Activated B cell treated with CpG ODN at 0.5 μM for 24 hours (primary cell): ENCODE measurements around the gene PREP. TPM values are rescaled to one million over a fixed set of nuclear protein-coding genes. Genes with fewer than 3 reads are reported as not detected.

Experiments used
- ATAC-seq: fragments of 200-7000 bp; cut with Tn5 transposase; one replicate; pipeline ENCODE4 v1.10.0; 2021; ENCODE audit warnings: low read depth, mild to moderate bottlenecking, moderate library complexity
- CTCF ChIA-PET: fragments of 350-600 bp; sonication (Branson Sonifier 250); formaldehyde crosslinking; loops from one replicate; lab custom pipeline; 2021; ENCODE audit warnings: antibody characterized with exemption; lab: Charles Lee
- POLR2A ChIA-PET: fragments of 350-600 bp; sonication (Branson Sonifier 250); formaldehyde crosslinking; loops from one replicate; lab custom pipeline; 2021; ENCODE audit warnings: antibody characterized with exemption; lab: Charles Lee
- DNase-seq: peaks from one replicate; pipeline ENCODE4 v3.0.0; 2022
- H3K27ac Mint-ChIP-seq: one replicate; pipeline ENCODE4 v1.8.0; 2020; ENCODE audit warnings: mixed read lengths
- H3K27me3 Mint-ChIP-seq: one replicate; pipeline ENCODE4 v1.8.0; 2021; ENCODE audit warnings: mixed read lengths
- H3K36me3 Mint-ChIP-seq: one replicate; pipeline ENCODE4 v1.8.0; 2021; ENCODE audit warnings: low read depth, mixed read lengths
- H3K4me1 Mint-ChIP-seq: one replicate; pipeline ENCODE4 v1.8.0; 2021; ENCODE audit warnings: mixed read lengths
- H3K4me3 Mint-ChIP-seq: one replicate; pipeline ENCODE4 v1.8.0; 2020; ENCODE audit warnings: mild to moderate bottlenecking, mixed read lengths
- H3K9me3 Mint-ChIP-seq: one replicate; pipeline ENCODE4 v1.8.0; 2020; ENCODE audit warnings: mixed read lengths
- intact Hi-C: fragments of 100-400 bp; cut with micrococcal nuclease; formaldehyde crosslinking; loops from one replicate; pipeline ENCODE4 v1.15.1; 2024
- total RNA-seq: library from RNA; stranded (reverse); gene quantifications from 2 replicates; pipeline ENCODE4 v1.2.3, GENCODE V29; 2022
- TF ChIP-seq, protein P1 (sequence below): fragments of 200-600 bp; IDR thresholded peaks from one replicate; pipeline ENCODE4 v1.8.0; 2022; ENCODE audit warnings: antibody characterized with exemption, mild to moderate bottlenecking

Gene PREP
- total RNA-seq, 1 donor from 2014 or later, result 31.1 TPM

- DNase-seq (no peak), ATAC-seq (no peak)
- H3K27ac Mint-ChIP-seq, result no peak overlapping the region
- peaks cover 51% of the 10 kb centered on the region for H3K36me3 Mint-ChIP-seq
- intact Hi-C loops, result no loop called here
- no peaks in the 10 kb centered on the region for H3K9me3 Mint-ChIP-seq
- ChIA-PET CTCF (interaction anchor here (0.6 kb wide), 1 partner anchor 130 kb away, joined by 3 read pairs; no protein-coding TSS in a partner anchor), POLR2A (no interaction called here)
- TF ChIP-seq, protein P1, sequence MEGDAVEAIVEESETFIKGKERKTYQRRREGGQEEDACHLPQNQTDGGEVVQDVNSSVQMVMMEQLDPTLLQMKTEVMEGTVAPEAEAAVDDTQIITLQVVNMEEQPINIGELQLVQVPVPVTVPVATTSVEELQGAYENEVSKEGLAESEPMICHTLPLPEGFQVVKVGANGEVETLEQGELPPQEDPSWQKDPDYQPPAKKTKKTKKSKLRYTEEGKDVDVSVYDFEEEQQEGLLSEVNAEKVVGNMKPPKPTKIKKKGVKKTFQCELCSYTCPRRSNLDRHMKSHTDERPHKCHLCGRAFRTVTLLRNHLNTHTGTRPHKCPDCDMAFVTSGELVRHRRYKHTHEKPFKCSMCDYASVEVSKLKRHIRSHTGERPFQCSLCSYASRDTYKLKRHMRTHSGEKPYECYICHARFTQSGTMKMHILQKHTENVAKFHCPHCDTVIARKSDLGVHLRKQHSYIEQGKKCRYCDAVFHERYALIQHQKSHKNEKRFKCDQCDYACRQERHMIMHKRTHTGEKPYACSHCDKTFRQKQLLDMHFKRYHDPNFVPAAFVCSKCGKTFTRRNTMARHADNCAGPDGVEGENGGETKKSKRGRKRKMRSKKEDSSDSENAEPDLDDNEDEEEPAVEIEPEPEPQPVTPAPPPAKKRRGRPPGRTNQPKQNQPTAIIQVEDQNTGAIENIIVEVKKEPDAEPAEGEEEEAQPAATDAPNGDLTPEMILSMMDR, result no peak
- no peak overlapping the region for H3K4me3 Mint-ChIP-seq
- no peaks in the 10 kb centered on the region for H3K27me3 Mint-ChIP-seq
- no peaks in the 10 kb centered on the region for H3K4me1 Mint-ChIP-seq
These were observed 126.5 kb downstream of the PREP start for GRCh38 chr6:105276374-105276773.

DNA sequence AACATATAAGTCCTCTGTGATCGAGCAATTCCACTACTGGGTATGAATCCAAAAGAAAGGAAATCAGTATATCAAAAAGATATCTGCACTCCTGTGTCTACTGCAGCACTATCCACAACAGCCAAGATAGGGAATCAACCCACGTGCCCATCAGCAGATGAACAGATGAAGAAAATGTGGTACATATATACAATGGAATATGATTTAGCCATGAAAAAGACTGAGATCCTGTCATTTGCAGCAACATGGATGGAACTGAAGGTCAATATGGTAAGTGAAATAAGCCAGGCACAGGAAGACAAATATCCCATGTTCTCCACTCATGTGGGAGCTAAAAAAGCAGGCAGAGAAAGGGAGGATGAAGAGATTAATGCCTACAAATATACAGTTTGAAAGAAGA, 127.3 kb downstream of the PREP start:
- Mint-ChIP-seq H3K4me3 (no peak overlapping the region), H3K36me3 (peaks cover 44% of the 10 kb centered on the region), H3K27me3 (no peaks in the 10 kb centered on the region), H3K9me3 (no peaks in the 10 kb centered on the region), H3K4me1 (no peaks in the 10 kb centered on the region), H3K27ac (no peak overlapping the region)
- POLR2A ChIA-PET, result no interaction called here
- intact Hi-C loops, result no loop called here
- ATAC-seq (no peak), DNase-seq (no peak)
- CTCF ChIA-PET, result no interaction called here
- TF ChIP-seq, protein P1, result no peak

DNA sequence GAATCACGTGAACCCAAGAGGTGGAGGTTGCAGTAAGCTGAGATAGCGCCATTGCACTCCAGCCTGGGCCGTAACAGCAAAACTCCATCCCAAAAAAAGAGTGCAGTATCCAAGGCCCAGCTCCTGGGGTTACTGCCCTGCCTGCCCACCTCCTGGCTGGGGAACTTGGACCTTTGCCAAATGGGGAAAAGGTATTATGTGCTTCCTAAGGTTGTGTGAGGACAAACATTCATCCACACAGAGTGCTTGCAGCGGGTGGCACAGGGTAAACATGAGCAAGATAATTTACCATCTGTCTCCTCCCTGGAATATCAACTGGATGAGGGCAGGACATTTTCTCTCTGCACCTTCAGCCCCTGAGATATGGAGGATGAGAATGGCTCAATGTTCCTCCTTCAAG, 128.2 kb downstream of the PREP start:
- H3K9me3 Mint-ChIP-seq, result no peaks in the 10 kb centered on the region
- ATAC-seq, result no peak
- H3K27ac Mint-ChIP-seq, result no peak overlapping the region
- H3K27me3 Mint-ChIP-seq, result no peaks in the 10 kb centered on the region
- no peaks in the 10 kb centered on the region for H3K4me1 Mint-ChIP-seq
- H3K36me3 Mint-ChIP-seq, result peaks cover 38% of the 10 kb centered on the region
- no peak for DNase-seq
- CTCF ChIA-PET, result no interaction called here
- POLR2A ChIA-PET, result no interaction called here
- H3K4me3 Mint-ChIP-seq, result no peak overlapping the region
- intact Hi-C loops, result no loop called here
- TF ChIP-seq, protein P1, result no peak

DNA sequence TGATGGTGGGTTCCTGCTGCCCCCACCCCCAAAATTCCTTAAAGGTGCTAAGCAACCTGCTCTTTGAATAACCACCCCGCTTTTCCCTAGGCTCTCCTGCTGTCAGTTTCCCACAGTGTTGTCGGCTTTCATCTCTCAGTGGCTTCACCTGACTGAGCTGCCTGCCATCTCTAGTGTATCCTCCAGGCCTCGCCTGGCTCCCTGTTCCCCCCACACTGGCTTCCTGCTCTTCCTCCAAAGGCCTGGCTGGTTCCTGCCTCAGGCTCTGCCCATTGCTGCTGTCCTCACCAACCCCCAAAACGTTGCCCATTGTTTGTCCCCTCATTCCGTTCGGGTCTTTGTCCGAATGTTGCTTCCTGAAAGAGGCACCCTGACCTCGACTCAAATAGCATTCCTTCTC, 129.3 kb downstream of the PREP start:
- Mint-ChIP-seq H3K36me3 (peaks cover 31% of the 10 kb centered on the region), H3K4me1 (no peaks in the 10 kb centered on the region), H3K9me3 (no peaks in the 10 kb centered on the region), H3K4me3 (no peak overlapping the region), H3K27ac (no peak overlapping the region), H3K27me3 (no peaks in the 10 kb centered on the region)
- TF ChIP-seq, protein P1, result no peak
- ChIA-PET CTCF (no interaction called here), POLR2A (no interaction called here)
- ATAC-seq (no peak), DNase-seq (no peak)
- intact Hi-C loops, result no loop called here

- DNase-seq (no peak), ATAC-seq (no peak)
- intact Hi-C loops, result no loop called here
- H3K9me3 Mint-ChIP-seq, result no peaks in the 10 kb centered on the region
- ChIA-PET POLR2A (no interaction called here), CTCF (no interaction called here)
- TF ChIP-seq, protein P1, result no peak
- H3K27me3 Mint-ChIP-seq, result no peaks in the 10 kb centered on the region
- no peak overlapping the region for H3K4me3 Mint-ChIP-seq
- H3K36me3 Mint-ChIP-seq, result peaks cover 24% of the 10 kb centered on the region
- no peak overlapping the region for H3K27ac Mint-ChIP-seq
- no peaks in the 10 kb centered on the region for H3K4me1 Mint-ChIP-seq
These were observed 130.1 kb downstream of the PREP start for GRCh38 chr6:105272786-105273185.
